Mononuclear cell (primary cell): Measurements from ENCODE around the gene PHF21A. TPM values are rescaled to one million over a fixed set of nuclear protein-coding genes. Genes with fewer than 3 reads are reported as not detected.
A peak's percentile ranks its signal among the peaks of the same experiment; 100 is the strongest.
"Not testable (repeated sequence)": the region's sequence is repeated elsewhere in the genome, so short reads cannot be mapped to it uniquely, and the experiment has no call there.

Experiments used
- H3K27me3 ChIP-seq: 2 replicates; pipeline ENCODE4 v1.6.0; 2011; ENCODE audit warnings: low read length, control low read depth; ENCODE audit not compliant: insufficient read depth
- H3K4me1 ChIP-seq: 2 replicates; pipeline ENCODE4 v1.5.1; 2011; ENCODE audit warnings: mild to moderate bottlenecking, low read length, control low read depth; ENCODE audit not compliant: insufficient read depth
- H3K4me3 ChIP-seq: 2 replicates; pipeline ENCODE4 v1.5.1; 2011; ENCODE audit warnings: mild to moderate bottlenecking, low read length, moderate library complexity
- H3K9me3 ChIP-seq: 2 replicates; pipeline ENCODE4 v1.5.1; 2011; ENCODE audit warnings: low read depth, mild to moderate bottlenecking, control low read depth, low read length
- total RNA-seq: library from RNA; depleted of rRNA; stranded (reverse); fragments of >200 nt; gene quantifications from one replicate; pipeline ENCODE4 v1.2.3, GENCODE V29; 2012

PHF21A gene
- total RNA-seq, 1 donor, result 33.2 TPM

DNA sequence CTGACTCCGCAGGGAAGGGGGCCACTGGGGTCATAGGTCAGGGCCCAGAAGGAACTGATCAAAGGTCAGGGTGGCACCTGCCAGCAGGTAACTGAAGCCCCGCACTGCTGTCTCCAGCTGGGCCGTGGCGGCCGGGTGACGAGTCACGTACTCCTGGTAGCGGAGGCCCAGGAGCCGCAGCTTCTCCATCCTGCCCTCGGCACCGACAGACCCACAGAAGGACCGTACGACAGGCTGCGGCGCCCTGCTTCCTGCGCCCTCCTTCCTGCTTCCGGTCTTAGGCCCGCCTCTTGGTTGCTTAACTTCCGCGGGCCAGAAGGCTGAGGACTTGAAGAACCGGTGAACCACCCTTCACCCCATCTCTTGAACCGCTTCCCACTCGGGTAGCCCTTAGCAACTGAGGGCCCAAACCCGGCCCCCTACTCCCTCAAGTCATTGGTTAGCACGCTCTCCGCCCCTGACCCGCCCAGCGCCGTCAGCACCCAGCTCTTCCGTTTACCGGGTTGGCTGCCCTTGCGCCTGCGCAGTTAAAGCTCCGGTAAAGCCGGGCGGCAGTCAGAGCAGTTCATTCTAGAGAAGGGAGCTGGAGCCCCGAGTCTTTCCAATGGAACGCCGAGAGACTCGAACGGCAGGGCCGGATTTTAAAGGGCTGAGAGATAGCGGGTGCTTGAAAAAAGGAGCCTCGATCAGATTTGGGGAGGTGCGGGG is 203.5 kb downstream of the PHF21A start, which contains the start of gene PEX16:
Gene PEX16, minus strand, starts transcription at position 255 of the 708 bp plus-strand sequence. Its CDS starts 66 bp downstream, at position 189.
- Histone ChIP-seq H3K4me1 (peaks cover 48% of the 10 kb centered on the region), H3K9me3 (no peaks in the 10 kb centered on the region), H3K27me3 (peaks cover 9% of the 10 kb centered on the region), H3K4me3 (peak within 1 kb of the TSS; percentile 97)

DNA sequence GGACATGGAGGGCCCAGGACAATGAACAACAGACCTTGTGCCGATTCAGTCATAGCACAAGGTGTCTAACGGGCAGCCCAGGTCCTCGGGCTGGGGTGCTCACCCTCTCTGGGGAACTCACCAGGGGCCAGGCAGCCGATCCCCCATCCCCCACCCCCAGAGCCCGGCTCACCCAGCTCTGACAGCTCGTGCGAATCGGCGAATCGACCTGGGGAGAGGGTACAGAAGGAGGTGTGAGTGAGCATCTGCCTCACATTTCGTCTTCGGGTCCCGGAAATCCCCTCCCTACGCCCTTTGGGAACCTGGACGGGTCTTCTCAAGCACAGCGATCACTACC is 204.0 kb downstream of the PHF21A start:
- H3K4me3 ChIP-seq, result peak overlapping the region; percentile 97
- peaks cover 9% of the 10 kb centered on the region for H3K27me3 ChIP-seq
- peaks cover 43% of the 10 kb centered on the region for H3K4me1 ChIP-seq
- no peaks in the 10 kb centered on the region for H3K9me3 ChIP-seq

DNA sequence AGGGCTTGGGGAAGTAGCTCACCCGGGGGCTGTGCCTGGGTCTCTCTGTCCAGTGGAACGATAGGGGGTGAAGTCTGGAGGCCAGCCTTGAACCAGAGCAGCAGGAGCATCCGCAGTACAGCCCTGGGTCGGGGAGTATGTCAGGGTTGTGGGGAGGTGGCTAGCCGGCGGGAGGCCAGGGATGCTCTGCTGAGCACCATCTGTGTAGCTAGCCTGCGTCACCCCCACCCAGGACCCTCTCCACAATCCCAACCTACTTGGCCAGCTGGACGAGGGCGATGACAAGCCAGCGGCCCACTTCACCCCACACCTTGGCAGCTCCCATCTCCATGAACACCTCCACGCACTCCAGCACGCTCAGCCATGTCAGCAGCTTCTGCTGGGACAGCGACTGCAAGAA is 205.8 kb downstream of the PHF21A start:
- no peaks in the 10 kb centered on the region for H3K27me3 ChIP-seq
- H3K4me3 ChIP-seq, result no peak overlapping the region
- peaks cover 35% of the 10 kb centered on the region for H3K4me1 ChIP-seq
- H3K9me3 ChIP-seq, result no peaks in the 10 kb centered on the region

DNA sequence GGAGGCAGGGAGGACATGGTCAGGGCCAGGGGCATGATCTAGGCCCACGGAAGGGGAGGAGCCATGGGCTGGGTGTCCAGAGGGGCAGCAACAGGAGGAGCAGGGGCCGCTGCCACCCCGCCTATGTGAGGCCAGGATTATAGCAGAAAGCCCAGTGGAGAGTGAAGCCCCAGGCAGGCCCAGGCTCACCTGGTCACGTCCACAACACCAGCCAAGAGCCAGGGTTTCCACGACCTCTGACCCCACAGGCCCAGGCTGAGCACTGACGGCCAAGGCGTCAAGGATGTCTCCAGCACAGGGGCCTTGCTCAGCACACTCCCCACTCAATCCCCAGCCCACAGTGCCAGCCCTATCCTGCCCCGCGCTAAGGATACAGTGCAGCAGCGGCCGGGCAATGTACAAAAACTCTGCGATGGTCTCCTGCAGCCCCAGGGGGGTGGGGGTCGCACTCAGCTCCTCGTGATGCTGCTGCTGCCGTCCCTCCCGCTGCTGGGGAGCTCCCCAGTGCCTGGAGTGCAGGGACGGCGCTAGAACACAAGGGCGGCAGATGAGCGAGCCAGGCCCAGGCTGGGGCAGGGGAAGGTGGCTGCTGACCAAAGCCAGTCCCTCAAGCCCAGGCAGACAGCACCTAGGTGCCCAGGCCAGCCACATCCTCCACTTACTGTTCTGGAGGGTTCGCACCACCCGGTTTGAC is 207.2 kb downstream of the PHF21A start:
- no peaks in the 10 kb centered on the region for H3K27me3 ChIP-seq
- no peak overlapping the region for H3K4me3 ChIP-seq
- no peaks in the 10 kb centered on the region for H3K9me3 ChIP-seq
- H3K4me1 ChIP-seq, result peaks cover 26% of the 10 kb centered on the region

DNA sequence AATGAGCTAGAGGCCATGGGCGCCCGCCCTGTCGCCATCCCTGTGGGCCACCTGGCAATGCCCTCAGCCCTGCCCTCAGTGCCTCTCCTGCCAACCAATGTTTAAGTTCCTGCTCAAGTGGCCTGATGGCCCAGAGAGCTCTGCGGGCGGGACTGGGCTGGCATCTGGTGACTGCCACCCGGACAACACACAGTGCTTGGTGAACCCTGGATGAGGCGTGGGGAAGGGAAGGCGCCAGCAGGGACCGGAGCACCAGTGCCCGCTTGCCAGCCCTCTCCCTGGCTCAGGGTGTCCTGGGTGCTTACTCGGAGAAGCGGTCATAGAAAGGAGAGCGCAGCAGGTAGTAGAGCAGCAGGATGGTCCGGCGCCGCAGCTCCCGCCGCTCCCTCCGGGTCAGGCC is 207.7 kb downstream of the PHF21A start:
- H3K4me3 ChIP-seq, result no peak overlapping the region
- H3K4me1 ChIP-seq, result peaks cover 20% of the 10 kb centered on the region
- H3K9me3 ChIP-seq, result no peaks in the 10 kb centered on the region
- H3K27me3 ChIP-seq, result no peaks in the 10 kb centered on the region

DNA sequence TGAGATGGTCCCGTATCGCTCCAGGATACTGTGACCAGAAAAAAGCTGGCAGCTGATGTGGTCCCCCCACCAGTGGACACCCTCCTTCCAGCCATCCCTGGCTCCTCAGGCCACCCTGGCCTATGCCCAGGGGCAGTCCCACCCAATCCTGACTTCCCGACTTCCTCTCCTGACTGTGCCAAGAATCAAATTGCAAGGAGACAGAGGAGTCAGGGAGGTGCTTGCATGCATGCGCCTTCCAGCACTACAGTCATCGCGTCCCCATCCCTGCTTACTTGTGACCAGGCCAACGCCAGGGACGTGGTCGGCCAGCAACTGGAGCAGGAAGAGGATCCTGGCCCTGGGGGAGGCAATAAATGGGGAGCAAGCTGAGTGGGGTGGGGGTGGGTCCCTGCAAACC is 210.6 kb downstream of the PHF21A start:
- no peak overlapping the region for H3K4me3 ChIP-seq
- H3K9me3 ChIP-seq, result no peaks in the 10 kb centered on the region
- peaks cover under 1% of the 10 kb centered on the region for H3K4me1 ChIP-seq
- H3K27me3 ChIP-seq, result no peaks in the 10 kb centered on the region

DNA sequence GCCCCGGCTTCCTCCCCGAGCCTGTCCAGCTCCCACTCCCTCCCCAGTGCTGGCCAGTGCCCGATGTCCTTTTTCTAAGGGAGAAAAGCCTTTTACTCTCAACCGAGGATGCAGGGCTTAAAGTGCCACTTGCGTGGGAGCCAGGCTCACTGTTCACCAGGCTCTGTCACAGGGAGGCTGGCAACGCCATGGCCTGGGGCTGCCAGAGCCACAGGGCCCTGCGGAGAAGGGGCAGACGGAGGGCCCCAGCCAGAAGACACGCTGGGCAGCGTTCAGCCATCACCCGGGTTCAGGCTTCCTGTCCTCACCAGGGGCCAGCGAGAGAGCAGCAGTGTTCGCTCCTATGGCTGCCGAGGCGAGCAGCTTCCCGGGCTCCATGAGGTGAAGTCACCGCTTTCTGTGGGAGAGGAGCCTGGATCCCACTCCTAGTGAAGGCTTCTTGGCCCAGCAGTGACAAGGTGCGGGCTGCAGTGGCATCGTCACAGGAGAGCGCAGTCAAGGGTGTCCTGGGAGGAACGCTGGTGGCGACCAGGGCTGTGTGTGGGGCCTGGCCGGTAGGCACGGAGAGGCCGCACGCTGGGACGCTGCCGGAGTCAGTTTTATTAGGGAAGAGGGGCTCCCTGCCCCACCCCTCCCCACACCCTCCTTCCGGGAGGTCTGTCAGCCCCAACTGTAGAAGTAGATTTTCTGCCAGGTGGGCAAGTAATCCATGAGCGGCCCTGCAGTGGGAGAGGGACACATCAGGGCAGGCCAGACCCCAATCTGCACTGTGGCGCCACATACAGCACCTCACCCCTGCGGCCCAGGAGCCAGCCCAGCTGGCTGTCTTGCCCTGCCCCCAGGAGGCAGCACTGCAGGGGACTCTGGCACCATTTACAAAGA is 211.4 kb downstream of the PHF21A start:
- Histone ChIP-seq H3K4me3 (no peak overlapping the region), H3K27me3 (no peaks in the 10 kb centered on the region), H3K9me3 (no peaks in the 10 kb centered on the region)

DNA sequence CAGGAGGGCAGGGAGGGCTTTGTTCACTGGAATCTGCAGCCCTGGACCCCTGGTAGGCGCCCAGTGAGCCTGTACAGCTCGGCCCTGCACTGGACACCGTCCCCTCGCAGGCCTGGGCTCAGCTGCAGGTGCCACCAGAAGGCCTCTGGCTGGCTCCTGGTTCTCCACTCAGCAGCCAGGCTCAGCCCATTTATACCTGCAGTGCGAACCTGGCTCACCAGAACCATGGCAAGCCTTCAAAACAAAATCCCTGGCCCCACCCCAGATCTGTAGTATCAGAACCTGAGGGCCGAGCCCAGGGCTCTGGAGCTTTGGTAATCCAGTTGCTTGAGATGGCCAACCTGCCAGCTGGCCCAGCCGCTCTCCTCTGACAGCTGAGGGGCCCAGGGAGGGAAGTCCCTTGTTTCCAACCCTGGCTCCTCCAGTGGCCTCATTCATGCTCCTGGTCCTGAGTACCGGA is 213.3 kb downstream of the PHF21A start:
- H3K4me1 ChIP-seq, result no peaks in the 10 kb centered on the region
- H3K4me3 ChIP-seq, result no peak overlapping the region
- no peaks in the 10 kb centered on the region for H3K9me3 ChIP-seq
- H3K27me3 ChIP-seq, result no peaks in the 10 kb centered on the region

More for the DNA sequence above, 211.4 kb downstream of the PHF21A start:
- H3K4me1 ChIP-seq, result no peaks in the 10 kb centered on the region

DNA sequence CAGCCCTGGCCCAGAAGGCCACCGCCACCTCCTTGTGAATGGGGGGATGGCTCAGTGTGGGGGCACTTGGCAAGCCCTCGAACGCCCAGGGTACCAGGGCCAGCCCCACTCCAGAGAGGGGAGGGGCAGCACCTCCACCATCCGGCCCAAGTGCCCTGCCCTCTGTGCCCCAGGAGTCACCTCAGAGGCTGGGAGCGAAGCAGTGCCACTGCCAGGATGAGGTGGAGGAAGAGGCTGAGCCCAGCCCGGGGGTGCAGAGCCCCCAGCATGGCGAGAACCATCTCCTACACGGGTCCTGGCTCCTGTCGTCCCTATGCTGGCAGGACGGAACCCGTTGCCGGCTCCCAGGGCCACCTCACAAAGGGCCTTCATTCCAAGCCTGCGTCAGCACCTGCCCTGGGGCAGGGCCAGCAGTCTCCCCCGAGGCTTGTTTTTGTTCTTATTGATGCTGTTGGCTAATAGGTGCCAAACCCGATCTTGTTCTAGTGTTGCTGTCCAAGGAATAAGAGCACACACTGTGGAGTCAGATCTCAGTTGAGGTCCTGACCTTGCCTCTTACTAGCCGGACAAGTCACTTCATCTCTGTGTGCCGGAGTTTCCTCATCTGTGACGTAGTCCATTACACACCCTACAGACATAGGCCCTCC is 214.2 kb downstream of the PHF21A start, which contains the start of gene FREY1:
Gene FREY1, minus strand, starts transcription at position 307 of the 647 bp plus-strand sequence. Its CDS starts 26 bp downstream, at position 281.
- H3K9me3 ChIP-seq, result no peaks in the 10 kb centered on the region
- H3K4me1 ChIP-seq, result no peaks in the 10 kb centered on the region
- H3K4me3 ChIP-seq, result no peak within 1 kb of the TSS
- no peaks in the 10 kb centered on the region for H3K27me3 ChIP-seq

DNA sequence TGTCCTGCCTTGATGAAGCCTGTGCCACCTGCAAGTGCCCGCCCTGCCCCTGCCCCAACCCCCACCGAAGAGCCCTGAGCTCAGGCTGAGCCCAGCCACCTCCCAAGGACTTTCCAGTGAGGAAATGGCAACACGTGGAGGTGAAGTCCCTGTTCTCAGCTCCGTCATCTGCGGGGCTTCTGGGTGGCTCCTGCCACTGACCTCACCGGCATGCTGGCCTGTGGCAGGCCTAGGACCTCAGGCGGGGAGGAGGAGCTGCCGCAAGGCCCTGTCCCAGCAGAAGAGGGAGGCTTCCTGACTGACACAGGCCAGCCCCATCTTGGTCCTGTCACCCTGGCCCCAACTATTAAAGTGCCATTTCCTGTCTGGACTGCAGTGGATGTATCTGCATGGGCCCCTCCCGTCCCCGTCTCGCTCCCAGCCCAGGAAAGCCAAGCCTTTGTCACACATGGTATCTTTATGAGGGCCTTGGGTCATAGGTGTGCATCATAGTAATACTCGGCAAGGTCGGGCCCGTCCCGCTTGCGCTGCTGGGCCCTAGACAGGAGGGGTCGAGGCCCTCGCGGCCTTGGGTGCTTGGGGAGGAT is 215.1 kb downstream of the PHF21A start:
- Histone ChIP-seq H3K4me1 (no peaks in the 10 kb centered on the region), H3K27me3 (no peaks in the 10 kb centered on the region), H3K9me3 (no peaks in the 10 kb centered on the region), H3K4me3 (no peak overlapping the region)

DNA sequence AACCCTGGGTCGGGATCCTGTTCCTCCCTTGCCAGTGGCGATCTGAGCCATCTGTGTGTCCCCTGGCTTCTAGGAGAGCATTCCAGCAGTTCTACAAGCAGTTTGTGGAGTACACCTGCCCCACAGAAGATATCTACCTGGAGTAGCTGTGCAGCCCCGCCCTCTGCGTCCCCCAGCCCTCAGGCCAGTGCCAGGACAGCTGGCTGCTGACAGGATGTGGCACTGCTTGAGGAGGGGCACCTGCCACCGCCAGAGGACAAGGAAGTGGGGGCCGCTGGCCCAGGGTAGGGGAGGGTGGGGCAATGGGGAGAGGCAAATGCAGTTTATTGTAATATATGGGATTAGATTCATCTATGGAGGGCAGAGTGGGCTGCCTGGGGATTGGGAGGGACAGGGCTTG is 215.7 kb downstream of the PHF21A start:
- H3K4me3 ChIP-seq, H3K4me1 ChIP-seq, H3K27me3 ChIP-seq, H3K9me3 ChIP-seq: not testable (repeated sequence)

DNA sequence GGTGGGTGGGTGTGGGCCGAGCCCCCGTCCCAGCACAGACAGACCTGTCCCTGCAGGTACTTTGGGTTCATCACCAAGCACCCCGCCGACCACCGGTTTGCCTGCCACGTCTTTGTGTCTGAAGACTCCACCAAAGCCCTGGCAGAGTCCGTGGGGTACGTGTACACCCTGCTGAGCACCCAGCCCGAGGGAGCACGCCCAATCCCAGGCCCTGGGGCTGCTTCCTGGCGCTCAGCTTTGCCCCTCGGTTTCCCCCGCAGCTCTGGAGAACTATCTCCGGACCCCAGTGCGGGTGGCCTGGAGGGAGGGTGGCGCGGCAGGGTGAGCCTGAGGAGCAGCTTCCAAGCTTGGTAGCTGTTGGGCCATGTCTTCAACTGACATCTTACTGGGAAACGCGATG is 216.2 kb downstream of the PHF21A start:
- no peak overlapping the region for H3K4me3 ChIP-seq
- peaks cover 7% of the 10 kb centered on the region for H3K27me3 ChIP-seq
- no peaks in the 10 kb centered on the region for H3K4me1 ChIP-seq
- H3K9me3 ChIP-seq, result no peaks in the 10 kb centered on the region

DNA sequence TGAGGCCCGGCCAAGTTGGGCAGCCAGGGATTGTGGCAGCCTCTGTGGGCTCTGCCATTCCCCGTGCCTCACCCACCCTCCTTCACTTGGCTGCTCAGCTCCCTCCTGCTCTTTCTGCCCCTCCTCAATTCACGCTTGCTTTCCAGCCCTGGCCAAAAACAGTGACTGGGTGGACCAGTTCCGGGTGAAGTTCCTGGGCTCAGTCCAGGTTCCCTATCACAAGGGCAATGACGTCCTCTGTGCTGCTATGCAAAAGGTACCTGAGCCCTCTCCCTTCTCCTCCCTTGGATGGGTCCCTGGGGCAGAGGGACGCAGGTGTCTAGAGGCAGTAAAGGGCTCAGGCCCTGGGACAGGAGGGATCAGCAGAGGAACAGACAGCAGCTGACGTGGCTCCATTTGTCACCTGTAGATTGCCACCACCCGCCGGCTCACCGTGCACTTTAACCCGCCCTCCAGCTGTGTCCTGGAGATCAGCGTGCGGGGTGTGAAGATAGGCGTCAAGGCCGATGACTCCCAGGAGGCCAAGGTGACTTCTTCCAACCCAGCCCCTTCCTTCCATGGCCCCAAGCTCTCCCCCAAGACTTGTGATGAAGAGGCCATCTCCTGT is 216.8 kb downstream of the PHF21A start:
- H3K4me3 ChIP-seq, result no peak overlapping the region
- H3K27me3 ChIP-seq, result peaks cover 7% of the 10 kb centered on the region
- peaks cover under 1% of the 10 kb centered on the region for H3K4me1 ChIP-seq
- H3K9me3 ChIP-seq, result no peaks in the 10 kb centered on the region
